Activated CD8-positive, alpha-beta T cell treated with anti-CD3 and anti-CD28 coated beads, Interleukin-2, amount 10 ng/mL, durations not matched to agents 7 days and 5 days (primary cell): Measurements from ENCODE around the gene DENND1A. TPM values are rescaled to one million over a fixed set of nuclear protein-coding genes. Genes with fewer than 3 reads are reported as not detected.
A peak's percentile ranks its signal among the peaks of the same experiment; 100 is the strongest.

Source experiments
- ATAC-seq: fragments of 150-1000 bp; cut with Tn5 transposase; one replicate; pipeline ENCODE4 v1.10.0; 2021; ENCODE audit warnings: moderate library complexity
- CTCF ChIA-PET: fragments of 350-600 bp; sonication (Branson Sonifier 250); formaldehyde crosslinking; loops from one replicate; lab custom pipeline; 2021; ENCODE audit warnings: antibody characterized with exemption; lab: Charles Lee
- POLR2A ChIA-PET: fragments of 350-600 bp; sonication (Branson Sonifier 250); formaldehyde crosslinking; loops from one replicate; lab custom pipeline; 2021; ENCODE audit warnings: antibody characterized with exemption; lab: Charles Lee
- DNase-seq: peaks from one replicate; pipeline ENCODE4 v3.0.0-alpha.2; 2020
- H3K27ac Mint-ChIP-seq: one replicate; pipeline ENCODE4 v1.8.0; 2021; ENCODE audit warnings: mild to moderate bottlenecking, mixed read lengths
- H3K27me3 Mint-ChIP-seq: one replicate; pipeline ENCODE4 v1.8.0; 2021; ENCODE audit warnings: low read depth, mixed read lengths
- H3K36me3 Mint-ChIP-seq: one replicate; pipeline ENCODE4 v1.8.0; 2021; ENCODE audit warnings: low read depth, mixed read lengths
- H3K4me1 Mint-ChIP-seq: one replicate; pipeline ENCODE4 v1.8.0; 2021; ENCODE audit warnings: low read depth, mixed read lengths
- H3K4me3 Mint-ChIP-seq: one replicate; pipeline ENCODE4 v1.8.0; 2021; ENCODE audit warnings: mild to moderate bottlenecking, mixed read lengths
- H3K9me3 Mint-ChIP-seq: one replicate; pipeline ENCODE4 v1.8.0; 2022; ENCODE audit warnings: mixed read lengths; ENCODE audit not compliant: insufficient read depth
- total RNA-seq, 2 experiments: library from RNA; stranded (reverse); gene quantifications; one replicate each; pipeline ENCODE4 v1.2.3, GENCODE V29; 2021

DENND1A gene
- total RNA-seq, 2 experiments from 2014 or later, result 13.0 to 15.5 TPM

DNA sequence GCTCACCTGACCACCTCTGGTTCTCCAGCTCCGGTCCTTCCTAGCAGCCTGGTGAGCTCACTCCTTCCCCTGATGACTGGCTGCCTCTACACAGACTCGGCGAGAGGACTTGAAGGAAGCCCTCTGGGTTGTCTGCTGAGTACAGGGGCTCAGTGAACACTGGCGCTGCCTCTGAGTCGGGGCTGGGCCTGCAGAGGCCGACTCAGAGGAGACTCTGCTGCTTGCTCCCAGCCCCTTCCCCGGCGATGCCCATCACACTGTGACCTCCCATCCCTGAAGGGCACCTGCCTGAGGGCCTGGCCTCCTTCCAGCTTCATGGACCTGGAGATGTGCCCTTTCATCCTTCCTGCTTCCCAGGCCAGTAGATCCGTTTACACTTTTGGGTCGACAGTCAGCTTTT is 551.9 kb downstream of the DENND1A start:
- ATAC-seq, result no peak
- no peak overlapping the region for H3K4me3 Mint-ChIP-seq
- no peaks in the 10 kb centered on the region for H3K36me3 Mint-ChIP-seq
- CTCF ChIA-PET, result no interaction called here
- H3K9me3 Mint-ChIP-seq, result no peaks in the 10 kb centered on the region
- POLR2A ChIA-PET, result no interaction called here
- no peak overlapping the region for H3K27ac Mint-ChIP-seq
- peaks cover 3% of the 10 kb centered on the region for H3K4me1 Mint-ChIP-seq
- DNase-seq, result no peak
- H3K27me3 Mint-ChIP-seq, result peaks cover 18% of the 10 kb centered on the region

DNA sequence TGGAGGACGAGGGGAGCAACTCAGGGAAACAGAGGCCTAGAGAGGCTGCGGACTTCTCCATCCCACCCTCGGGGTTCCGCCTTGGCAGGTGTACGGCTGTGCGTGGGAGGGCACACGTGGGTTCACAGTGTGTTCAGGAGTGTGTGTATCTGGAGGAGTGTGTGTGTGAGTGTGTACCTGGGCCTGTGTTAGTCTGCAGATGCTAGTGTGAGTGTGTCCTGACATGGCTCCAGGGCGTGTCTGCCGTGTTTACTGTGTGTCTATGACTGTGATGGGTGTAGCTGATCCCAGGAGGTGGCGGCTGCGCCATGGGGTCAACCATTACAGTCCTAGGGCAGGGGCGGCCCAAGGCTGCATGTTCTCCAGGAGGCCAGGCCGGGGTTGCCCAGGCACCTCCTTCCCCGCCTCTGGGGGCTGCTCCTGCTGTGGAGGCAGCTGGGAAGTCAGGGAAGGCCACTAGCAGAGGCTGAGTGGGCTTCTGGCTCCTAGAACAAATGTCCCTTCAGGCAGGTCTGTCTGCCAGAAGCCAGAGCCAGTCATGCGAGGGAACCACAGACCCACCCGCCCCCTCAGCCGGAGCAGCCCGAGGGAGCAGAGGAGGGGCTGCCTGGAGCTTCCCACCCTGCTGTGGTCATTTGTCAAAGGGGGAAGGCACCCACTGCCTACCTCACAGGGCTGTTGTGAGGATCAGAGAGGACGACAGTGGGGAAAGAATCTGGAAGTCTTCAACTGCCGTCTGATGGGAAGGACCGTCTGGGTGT is 552.5 kb downstream of the DENND1A start:
- peaks cover 8% of the 10 kb centered on the region for H3K4me1 Mint-ChIP-seq
- no peak for ATAC-seq
- H3K27me3 Mint-ChIP-seq, result peaks cover 23% of the 10 kb centered on the region
- ChIA-PET CTCF (interaction anchor here (1.2 to 1.3 kb wide), 2 partner anchors 23 to 28 kb away, joined by 4 to 5 read pairs; no protein-coding TSS in a partner anchor), POLR2A (no interaction called here)
- no peaks in the 10 kb centered on the region for H3K36me3 Mint-ChIP-seq
- no peaks in the 10 kb centered on the region for H3K9me3 Mint-ChIP-seq
- H3K4me3 Mint-ChIP-seq, result no peak overlapping the region
- no peak for DNase-seq
- H3K27ac Mint-ChIP-seq, result no peak overlapping the region

DNA sequence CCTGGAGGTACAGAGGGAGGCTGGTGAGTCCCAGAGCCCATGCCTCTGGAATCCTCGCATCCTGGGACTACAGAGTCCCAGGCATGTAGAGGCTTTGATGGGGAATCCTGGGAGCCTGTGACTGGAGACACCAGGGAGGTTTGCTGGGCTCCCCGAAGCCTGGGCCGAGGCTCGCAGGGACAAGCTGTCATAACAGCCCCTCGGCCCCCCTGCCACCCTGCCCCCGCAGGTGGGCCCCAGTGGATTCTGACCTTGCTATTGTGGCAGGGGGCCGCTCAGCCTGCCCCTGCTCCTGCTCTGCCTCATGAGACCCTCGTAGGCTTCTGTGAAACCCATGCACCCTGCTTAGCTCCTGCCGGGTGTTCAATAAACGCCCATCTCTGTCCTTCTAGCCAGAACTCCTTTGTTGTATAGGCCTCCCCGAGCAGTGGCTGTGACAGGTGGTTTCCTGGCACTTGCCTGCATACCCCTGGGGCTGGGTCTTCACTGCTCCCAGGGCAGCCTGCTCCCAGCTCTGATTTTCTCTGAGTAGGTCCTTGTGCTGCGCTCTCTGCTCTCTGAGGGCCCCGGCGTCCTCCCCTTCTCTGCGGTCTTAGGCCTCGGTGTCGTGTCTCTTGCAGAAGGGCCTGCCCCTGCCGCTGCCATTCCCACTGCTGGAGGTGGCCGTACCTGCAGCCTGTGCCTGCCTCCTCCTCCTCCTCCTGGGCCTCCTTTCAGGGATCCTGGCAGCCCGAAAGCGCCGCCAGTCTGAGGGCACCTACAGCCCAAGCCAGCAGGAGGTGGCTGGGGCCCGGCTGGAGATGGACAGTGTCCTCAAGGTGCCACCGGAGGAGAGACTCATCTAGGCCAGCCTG is 553.5 kb downstream of the DENND1A start:
- Mint-ChIP-seq H3K27me3 (peaks cover 32% of the 10 kb centered on the region), H3K36me3 (no peaks in the 10 kb centered on the region), H3K27ac (no peak overlapping the region), H3K4me1 (peaks cover 8% of the 10 kb centered on the region), H3K9me3 (no peaks in the 10 kb centered on the region), H3K4me3 (no peak overlapping the region)
- ChIA-PET CTCF (interaction anchor here (1.2 to 1.3 kb wide), 3 partner anchors 9 to 27 kb away, joined by 4 to 7 read pairs (median 5); no protein-coding TSS in a partner anchor), POLR2A (no interaction called here)
- DNase-seq (no peak), ATAC-seq (no peak)

DNA sequence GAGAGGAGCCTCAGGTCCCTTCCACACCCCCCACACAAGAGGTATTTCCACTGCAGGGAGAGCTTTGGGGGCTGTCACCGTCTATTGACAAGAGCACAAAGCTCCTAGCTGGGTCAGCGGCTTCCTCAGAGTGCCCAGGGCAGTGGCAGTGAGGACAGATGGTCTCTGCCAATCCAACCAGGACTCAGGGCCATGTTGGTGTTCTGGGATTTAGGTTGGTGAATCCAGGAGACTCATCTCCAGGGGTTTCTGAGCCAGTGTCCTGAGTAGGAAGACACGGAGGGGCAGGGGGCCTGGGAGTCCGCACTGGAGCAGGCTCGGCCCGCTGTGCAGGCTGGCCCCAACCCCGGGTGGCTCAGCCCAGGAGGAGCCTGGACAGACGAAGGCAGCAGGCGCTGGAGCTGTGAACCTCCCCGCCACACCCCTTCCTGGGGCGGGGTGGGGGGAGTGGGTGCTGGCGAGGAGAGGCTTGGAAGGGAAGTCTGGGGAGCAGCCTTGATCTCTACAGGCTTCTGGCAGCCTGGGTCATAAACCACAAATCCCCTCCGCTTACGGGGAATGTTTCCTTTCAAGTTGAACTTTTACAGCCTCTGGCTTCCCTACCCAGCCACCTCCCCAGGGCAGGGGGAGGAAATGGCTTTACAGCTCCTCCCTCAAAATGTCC is 554.3 kb downstream of the DENND1A start:
- no peaks in the 10 kb centered on the region for H3K9me3 Mint-ChIP-seq
- DNase-seq (no peak), ATAC-seq (peak; percentile 22)
- peaks cover 32% of the 10 kb centered on the region for H3K27me3 Mint-ChIP-seq
- ChIA-PET CTCF (interaction anchor here (1.2 to 1.3 kb wide), 2 partner anchors 10 to 22 kb away, joined by 4 to 7 read pairs; no protein-coding TSS in a partner anchor), POLR2A (no interaction called here)
- H3K4me3 Mint-ChIP-seq, result no peak overlapping the region
- no peaks in the 10 kb centered on the region for H3K36me3 Mint-ChIP-seq
- H3K27ac Mint-ChIP-seq, result no peak overlapping the region
- peaks cover 8% of the 10 kb centered on the region for H3K4me1 Mint-ChIP-seq

DNA sequence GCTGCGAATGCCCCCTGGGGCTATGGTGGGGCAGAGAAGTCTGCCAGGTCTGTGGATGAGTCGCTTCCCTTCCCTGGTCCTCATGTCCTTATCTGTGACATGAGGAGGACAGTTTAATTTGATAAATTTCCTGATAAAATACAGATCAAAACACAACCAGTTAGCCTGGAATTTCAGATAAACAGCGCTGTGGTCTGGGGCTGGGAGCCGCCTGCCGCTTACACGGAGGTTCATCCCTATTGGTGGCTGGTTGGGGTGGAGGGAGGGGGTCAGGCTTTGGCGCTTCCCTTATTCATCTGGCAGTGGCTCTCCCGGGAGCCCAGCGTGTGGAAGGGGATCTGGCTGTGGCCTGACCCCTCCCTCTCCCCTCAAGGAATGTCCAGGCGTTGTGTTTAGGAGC is 556.0 kb downstream of the DENND1A start:
- POLR2A ChIA-PET, result no interaction called here
- Mint-ChIP-seq H3K27ac (no peak overlapping the region), H3K4me1 (peaks cover 8% of the 10 kb centered on the region), H3K9me3 (no peaks in the 10 kb centered on the region), H3K36me3 (no peaks in the 10 kb centered on the region), H3K4me3 (no peak overlapping the region), H3K27me3 (peaks cover 34% of the 10 kb centered on the region)
- DNase-seq (no peak), ATAC-seq (no peak)
- CTCF ChIA-PET, result no interaction called here

DNA sequence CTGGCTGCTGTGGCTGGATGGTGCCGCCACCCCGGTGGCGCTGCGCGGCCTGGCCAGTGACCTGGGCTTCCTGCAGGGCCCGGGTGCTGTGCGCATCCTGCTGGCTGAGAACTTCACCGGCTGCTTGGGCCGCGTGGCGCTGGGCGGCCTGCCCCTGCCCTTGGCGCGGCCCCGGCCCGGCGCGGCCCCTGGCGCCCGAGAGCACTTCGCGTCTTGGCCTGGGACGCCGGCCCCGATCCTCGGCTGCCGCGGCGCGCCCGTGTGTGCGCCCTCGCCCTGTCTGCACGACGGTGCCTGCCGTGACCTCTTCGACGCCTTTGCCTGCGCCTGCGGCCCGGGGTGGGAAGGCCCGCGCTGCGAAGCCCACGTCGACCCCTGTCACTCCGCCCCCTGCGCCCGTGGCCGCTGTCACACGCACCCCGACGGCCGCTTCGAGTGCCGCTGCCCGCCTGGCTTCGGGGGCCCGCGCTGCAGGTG is 556.4 kb downstream of the DENND1A start:
- peaks cover 8% of the 10 kb centered on the region for H3K4me1 Mint-ChIP-seq
- no peaks in the 10 kb centered on the region for H3K9me3 Mint-ChIP-seq
- POLR2A ChIA-PET, result no interaction called here
- no peak overlapping the region for H3K4me3 Mint-ChIP-seq
- H3K27ac Mint-ChIP-seq, result no peak overlapping the region
- ATAC-seq (peak; percentile 17), DNase-seq (no peak)
- H3K27me3 Mint-ChIP-seq, result peaks cover 34% of the 10 kb centered on the region
- no peaks in the 10 kb centered on the region for H3K36me3 Mint-ChIP-seq
- CTCF ChIA-PET, result no interaction called here

DNA sequence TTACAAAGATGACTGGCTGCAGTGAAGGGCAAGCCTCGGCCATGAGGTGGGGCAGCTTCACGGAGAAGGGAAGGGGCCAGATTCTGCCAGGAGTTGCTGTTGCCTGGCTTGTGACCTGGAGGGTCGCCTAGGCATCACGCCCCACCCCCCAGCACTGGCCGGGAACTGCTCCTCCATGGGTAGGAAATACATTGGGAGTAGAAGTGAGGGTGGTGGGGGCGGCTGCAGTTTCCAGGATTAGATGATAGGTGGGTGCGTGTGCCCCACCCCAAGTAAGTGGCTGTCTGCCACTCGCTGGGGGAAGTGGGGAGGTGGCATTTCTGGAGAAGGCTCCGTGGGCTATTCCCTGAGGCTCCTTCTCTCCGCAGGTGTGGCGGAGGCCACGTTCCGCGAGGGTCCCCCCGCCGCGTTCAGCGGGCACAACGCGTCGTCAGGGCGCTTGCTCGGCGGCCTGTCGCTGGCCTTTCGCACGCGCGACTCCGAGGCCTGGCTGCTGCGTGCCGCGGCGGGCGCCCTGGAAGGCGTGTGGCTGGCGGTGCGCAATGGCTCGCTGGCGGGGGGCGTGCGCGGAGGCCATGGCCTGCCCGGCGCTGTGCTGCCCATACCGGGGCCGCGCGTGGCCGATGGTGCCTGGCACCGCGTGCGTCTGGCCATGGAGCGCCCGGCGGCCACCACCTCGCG is 557.0 kb downstream of the DENND1A start:
- Mint-ChIP-seq H3K4me3 (no peak overlapping the region), H3K9me3 (no peaks in the 10 kb centered on the region), H3K4me1 (peaks cover 8% of the 10 kb centered on the region), H3K27me3 (peaks cover 34% of the 10 kb centered on the region), H3K27ac (no peak overlapping the region), H3K36me3 (no peaks in the 10 kb centered on the region)
- DNase-seq (no peak), ATAC-seq (no peak)
- ChIA-PET POLR2A (no interaction called here), CTCF (no interaction called here)

DNA sequence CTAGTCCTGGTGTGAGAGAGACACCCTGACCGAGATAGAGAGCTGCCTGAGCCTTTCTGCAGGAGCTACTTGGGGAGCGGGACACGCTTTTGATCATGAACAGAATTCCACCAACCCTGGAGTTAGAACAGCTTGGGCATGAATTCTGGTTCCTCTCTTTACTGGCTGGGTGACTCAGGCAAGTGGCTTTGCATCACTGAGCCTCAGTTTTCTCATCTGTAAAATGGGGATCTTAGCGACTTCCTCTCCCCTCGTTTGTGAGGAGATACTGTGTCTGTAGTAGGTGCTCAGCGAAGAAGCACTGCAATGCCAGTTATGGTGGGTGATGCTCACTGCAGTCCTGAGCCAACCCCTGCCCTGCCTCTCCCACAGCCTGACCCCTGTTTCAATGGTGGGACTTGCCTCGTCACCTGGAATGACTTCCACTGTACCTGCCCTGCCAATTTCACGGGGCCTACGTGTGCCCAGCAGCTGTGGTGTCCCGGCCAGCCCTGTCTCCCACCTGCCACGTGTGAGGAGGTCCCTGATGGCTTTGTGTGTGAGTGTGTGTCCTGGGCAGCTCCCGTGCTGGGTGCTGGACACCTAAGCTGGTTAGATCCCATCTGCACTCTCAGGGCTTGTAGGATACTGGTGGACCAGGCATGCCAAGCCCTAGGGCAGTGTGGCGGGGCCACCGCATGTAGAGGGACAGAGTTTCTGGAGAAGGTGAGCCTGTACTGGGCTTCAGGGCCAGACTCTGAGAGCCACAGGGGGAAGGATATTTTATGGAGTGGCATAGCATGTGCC is 557.9 kb downstream of the DENND1A start:
- no peak for DNase-seq
- ATAC-seq, result no peak
- no peak overlapping the region for H3K27ac Mint-ChIP-seq
- peaks cover 8% of the 10 kb centered on the region for H3K4me1 Mint-ChIP-seq
- ChIA-PET CTCF (no interaction called here), POLR2A (interaction anchor here (0.7 kb wide), 1 partner anchor 50 kb away, joined by 3 read pairs; no protein-coding TSS in a partner anchor)
- no peaks in the 10 kb centered on the region for H3K9me3 Mint-ChIP-seq
- H3K36me3 Mint-ChIP-seq, result no peaks in the 10 kb centered on the region
- H3K27me3 Mint-ChIP-seq, result peaks cover 34% of the 10 kb centered on the region
- H3K4me3 Mint-ChIP-seq, result no peak overlapping the region

DNA sequence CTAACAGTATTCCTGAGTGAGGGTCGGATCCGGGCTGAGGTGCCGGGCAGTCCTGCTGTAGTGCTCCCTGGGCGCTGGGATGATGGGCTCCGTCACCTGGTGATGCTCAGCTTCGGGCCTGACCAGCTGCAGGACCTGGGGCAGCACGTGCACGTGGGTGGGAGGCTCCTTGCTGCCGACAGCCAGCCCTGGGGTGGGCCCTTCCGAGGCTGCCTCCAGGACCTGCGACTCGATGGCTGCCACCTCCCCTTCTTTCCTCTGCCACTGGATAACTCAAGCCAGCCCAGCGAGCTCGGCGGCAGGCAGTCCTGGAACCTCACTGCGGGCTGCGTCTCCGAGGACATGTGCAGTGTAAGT is 558.7 kb downstream of the DENND1A start:
- POLR2A ChIA-PET, result no interaction called here

DNA sequence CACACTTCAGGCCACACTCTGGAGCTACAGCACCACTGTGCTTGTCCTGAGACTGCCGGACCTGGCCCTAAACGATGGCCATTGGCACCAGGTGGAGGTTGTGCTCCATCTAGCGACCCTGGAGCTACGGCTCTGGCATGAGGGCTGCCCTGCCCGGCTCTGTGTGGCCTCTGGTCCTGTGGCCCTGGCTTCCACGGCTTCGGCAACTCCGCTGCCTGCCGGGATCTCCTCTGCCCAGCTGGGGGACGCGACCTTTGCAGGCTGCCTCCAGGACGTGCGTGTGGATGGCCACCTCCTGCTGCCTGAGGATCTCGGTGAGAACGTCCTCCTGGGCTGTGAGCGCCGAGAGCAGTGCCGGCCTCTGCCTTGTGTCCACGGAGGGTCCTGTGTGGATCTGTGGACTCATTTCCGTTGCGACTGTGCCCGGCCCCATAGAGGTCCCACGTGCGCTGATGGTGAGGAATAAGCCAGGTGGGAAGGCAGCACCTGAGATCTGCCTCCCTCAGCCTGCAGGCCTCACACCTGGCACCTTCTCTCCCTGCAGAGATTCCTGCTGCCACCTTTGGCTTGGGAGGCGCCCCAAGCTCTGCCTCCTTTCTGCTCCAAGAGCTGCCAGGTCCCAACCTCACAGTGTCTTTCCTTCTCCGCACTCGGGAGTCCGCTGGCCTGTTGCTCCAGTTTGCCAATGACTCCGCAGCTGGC is 559.2 kb downstream of the DENND1A start:
- ATAC-seq (no peak), DNase-seq (no peak)
- Mint-ChIP-seq H3K4me3 (no peak overlapping the region), H3K27ac (no peak overlapping the region), H3K4me1 (peaks cover 8% of the 10 kb centered on the region), H3K36me3 (no peaks in the 10 kb centered on the region), H3K27me3 (peaks cover 34% of the 10 kb centered on the region), H3K9me3 (no peaks in the 10 kb centered on the region)
- CTCF ChIA-PET, result no interaction called here
- POLR2A ChIA-PET, result no interaction called here

More for the DNA sequence above, 558.7 kb downstream of the DENND1A start:
- Mint-ChIP-seq H3K4me1 (peaks cover 8% of the 10 kb centered on the region), H3K9me3 (no peaks in the 10 kb centered on the region), H3K27me3 (peaks cover 34% of the 10 kb centered on the region), H3K27ac (no peak overlapping the region), H3K36me3 (no peaks in the 10 kb centered on the region), H3K4me3 (no peak overlapping the region)
- CTCF ChIA-PET, result no interaction called here
- no peak for ATAC-seq
- DNase-seq, result no peak
